ENCODE data around the gene PTCD2.
"Not testable (repeated sequence)": the region's sequence is repeated elsewhere in the genome, so short reads cannot be mapped to it uniquely, and the experiment has no call there.

Gene PTCD2

DNA sequence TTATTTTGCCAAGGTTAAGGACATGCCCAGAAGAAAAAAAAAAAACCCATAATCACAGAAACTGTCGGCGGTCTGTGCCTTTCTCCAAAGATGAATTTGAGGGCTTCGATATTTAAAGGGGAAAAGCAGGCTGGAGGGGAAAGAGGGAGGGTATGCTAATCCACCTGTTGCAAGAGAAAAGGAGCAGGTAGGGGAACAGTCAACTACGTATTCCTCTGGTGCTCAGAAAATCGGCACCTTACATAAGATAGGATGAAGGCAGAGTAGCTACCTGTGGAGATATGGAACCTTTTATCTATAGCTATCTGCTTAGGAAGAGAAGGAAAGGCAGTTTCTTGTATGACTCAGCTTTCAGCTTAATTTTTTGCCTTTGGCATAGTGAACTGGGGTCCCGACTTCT, 77.7 kb downstream of the PTCD2 start:
- no peak for TF ChIP-seq ZFP30 (CRISPR knock-in tag; IDR thresholded peaks at IDR 0.05)
- no peak for TF ChIP-seq ISL1 (CRISPR knock-in tag; IDR thresholded peaks at IDR 0.05)
- TF ChIP-seq, protein P1, sequence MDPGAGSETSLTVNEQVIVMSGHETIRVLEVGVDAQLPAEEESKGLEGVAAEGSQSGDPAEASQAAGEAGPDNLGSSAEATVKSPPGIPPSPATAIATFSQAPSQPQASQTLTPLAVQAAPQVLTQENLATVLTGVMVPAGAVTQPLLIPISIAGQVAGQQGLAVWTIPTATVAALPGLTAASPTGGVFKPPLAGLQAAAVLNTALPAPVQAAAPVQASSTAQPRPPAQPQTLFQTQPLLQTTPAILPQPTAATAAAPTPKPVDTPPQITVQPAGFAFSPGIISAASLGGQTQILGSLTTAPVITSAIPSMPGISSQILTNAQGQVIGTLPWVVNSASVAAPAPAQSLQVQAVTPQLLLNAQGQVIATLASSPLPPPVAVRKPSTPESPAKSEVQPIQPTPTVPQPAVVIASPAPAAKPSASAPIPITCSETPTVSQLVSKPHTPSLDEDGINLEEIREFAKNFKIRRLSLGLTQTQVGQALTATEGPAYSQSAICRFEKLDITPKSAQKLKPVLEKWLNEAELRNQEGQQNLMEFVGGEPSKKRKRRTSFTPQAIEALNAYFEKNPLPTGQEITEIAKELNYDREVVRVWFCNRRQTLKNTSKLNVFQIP (CRISPR knock-in tag; IDR thresholded peaks at IDR 0.05; ENCODE audit: borderline replicate concordance, low read depth) = no peak
- no peak for TF ChIP-seq ZFP3 (CRISPR knock-in tag; IDR thresholded peaks at IDR 0.05)
- TF ChIP-seq, protein P2, sequence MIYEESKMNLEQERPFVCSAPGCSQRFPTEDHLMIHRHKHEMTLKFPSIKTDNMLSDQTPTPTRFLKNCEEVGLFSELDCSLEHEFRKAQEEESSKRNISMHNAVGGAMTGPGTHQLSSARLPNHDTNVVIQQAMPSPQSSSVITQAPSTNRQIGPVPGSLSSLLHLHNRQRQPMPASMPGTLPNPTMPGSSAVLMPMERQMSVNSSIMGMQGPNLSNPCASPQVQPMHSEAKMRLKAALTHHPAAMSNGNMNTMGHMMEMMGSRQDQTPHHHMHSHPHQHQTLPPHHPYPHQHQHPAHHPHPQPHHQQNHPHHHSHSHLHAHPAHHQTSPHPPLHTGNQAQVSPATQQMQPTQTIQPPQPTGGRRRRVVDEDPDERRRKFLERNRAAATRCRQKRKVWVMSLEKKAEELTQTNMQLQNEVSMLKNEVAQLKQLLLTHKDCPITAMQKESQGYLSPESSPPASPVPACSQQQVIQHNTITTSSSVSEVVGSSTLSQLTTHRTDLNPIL (CRISPR knock-in tag; IDR thresholded peaks at IDR 0.05; ENCODE audit: low read depth) = no peak
- TF ChIP-seq ZNF8 (CRISPR knock-in tag; IDR thresholded peaks at IDR 0.05) = no peak
- no peak for ATAC-seq

DNA sequence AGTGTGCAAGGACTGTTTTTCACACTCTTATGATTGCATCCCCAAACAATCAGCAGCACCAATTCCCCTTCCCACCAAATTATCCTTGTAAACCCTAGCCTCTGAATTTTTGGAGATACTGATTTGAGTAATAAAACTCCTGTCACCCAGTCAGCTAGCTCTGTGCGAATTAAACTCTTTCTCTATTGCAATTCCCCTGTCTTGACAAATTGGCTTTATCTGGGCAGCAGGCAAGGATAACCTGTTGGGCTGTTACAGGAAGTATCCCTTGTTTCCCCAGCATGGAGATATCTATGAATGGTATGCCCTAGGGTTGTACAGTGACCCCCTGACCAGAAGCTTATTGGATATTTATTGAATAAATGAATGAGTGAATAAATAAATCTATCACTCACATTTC, 80.8 kb downstream of the PTCD2 start:
- no peak for ATAC-seq
- no peak for TF ChIP-seq ESRRG (CRISPR knock-in tag; IDR thresholded peaks at IDR 0.05)
- TF ChIP-seq TCF4 (CRISPR knock-in tag; IDR thresholded peaks at IDR 0.05; ENCODE audit: borderline replicate concordance) = no peak
- TF ChIP-seq ZNF8 (CRISPR knock-in tag; IDR thresholded peaks at IDR 0.05) = no peak
- no peak for TF ChIP-seq ZNF70 (CRISPR knock-in tag; IDR thresholded peaks at IDR 0.05)
- TF ChIP-seq, protein P2 (CRISPR knock-in tag; IDR thresholded peaks at IDR 0.05; ENCODE audit: low read depth) = no peak
- TF ChIP-seq GLIS3 (CRISPR knock-in tag; IDR thresholded peaks at IDR 0.05) = no peak
- no peak for TF ChIP-seq PPARA (CRISPR knock-in tag; IDR thresholded peaks at IDR 0.05; ENCODE audit: borderline replicate concordance)
- no peak for TF ChIP-seq ARNTL (CRISPR knock-in tag; IDR thresholded peaks at IDR 0.05; ENCODE audit: borderline replicate concordance, low read depth)
- no peak for TF ChIP-seq SNAI2 (CRISPR knock-in tag; IDR thresholded peaks at IDR 0.05)
- TF ChIP-seq CSDC2 (CRISPR knock-in tag; IDR thresholded peaks at IDR 0.05) = no peak

GRCh38 chr5:72402381-72402890, 82.3 kb downstream of the PTCD2 start:
- TF ChIP-seq ESRRG (CRISPR knock-in tag; IDR thresholded peaks at IDR 0.05) = no peak
- TF ChIP-seq, protein P2 (CRISPR knock-in tag; IDR thresholded peaks at IDR 0.05; ENCODE audit: low read depth) = no peak
- no peak for TF ChIP-seq ISL1 (CRISPR knock-in tag; IDR thresholded peaks at IDR 0.05)
- TF ChIP-seq ARNTL (CRISPR knock-in tag; IDR thresholded peaks at IDR 0.05; ENCODE audit: borderline replicate concordance, low read depth) = no peak
- no peak for TF ChIP-seq OSR1 (CRISPR knock-in tag; IDR thresholded peaks at IDR 0.05)
- ATAC-seq = no peak

GRCh38 chr5:72402959-72403628, 82.9 kb downstream of the PTCD2 start:
- TF ChIP-seq PATZ1 (CRISPR knock-in tag; IDR thresholded peaks at IDR 0.05; ENCODE audit: borderline replicate concordance) (no peak), ESRRG (CRISPR knock-in tag; IDR thresholded peaks at IDR 0.05) (no peak), ZFP3 (CRISPR knock-in tag; IDR thresholded peaks at IDR 0.05) (no peak), BACH2 (CRISPR knock-in tag; IDR thresholded peaks at IDR 0.05; ENCODE audit: borderline replicate concordance) (no peak), RARB (CRISPR knock-in tag; IDR thresholded peaks at IDR 0.05) (no peak), ZNF565 (CRISPR knock-in tag; conservative IDR thresholded peaks at IDR 0.05; ENCODE audit: low read depth) (no peak), OSR1 (CRISPR knock-in tag; IDR thresholded peaks at IDR 0.05) (no peak), TCF4 (CRISPR knock-in tag; IDR thresholded peaks at IDR 0.05; ENCODE audit: borderline replicate concordance) (no peak), ZFP30 (CRISPR knock-in tag; IDR thresholded peaks at IDR 0.05) (no peak), CSDC2 (CRISPR knock-in tag; IDR thresholded peaks at IDR 0.05) (no peak), GLIS3 (CRISPR knock-in tag; IDR thresholded peaks at IDR 0.05) (no peak)
- TF ChIP-seq, protein P1 (CRISPR knock-in tag; IDR thresholded peaks at IDR 0.05; ENCODE audit: borderline replicate concordance, low read depth) = no peak
- ATAC-seq = no peak

DNA sequence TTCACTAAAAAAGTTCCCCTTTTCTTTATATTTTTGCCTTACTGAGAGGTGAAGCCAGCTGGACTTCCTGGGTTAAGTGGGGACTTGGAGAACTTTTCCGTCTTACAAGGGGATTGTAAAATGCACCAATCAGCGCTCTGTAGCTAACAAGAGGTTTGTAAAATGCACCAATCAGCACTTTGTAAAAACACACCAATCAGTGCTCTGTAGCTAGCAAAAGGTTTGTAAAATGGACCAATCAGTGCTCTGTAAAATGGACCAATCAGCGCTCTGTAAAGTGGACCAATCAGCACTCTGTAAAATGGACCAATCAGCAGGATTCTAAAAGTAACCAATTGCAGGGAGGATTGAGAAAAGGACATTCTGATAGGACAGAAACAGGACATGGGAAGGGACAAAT, 84.6 kb downstream of the PTCD2 start:
- ATAC-seq = not testable (repeated sequence)
